Breast epithelium (tissue), 4 donors: Measurements from ENCODE around the gene NTRK3. TPM values are rescaled to one million over a fixed set of nuclear protein-coding genes. Genes with fewer than 3 reads are reported as not detected.

Source experiments
- DNase-seq, 2 donors: peaks; one replicate each; pipeline ENCODE4 v3.0.0-alpha.2; 2019; ENCODE audit warnings: low spot score in 2 of 2
- H3K27ac ChIP-seq, 2 donors: fragments of 200-600 bp; sonication (generic) in 1 of 2; one replicate each; pipeline ENCODE4 v1.5.1; 2016 to 2019; ENCODE audit warnings: mild to moderate bottlenecking in 1 of 2
- H3K27me3 ChIP-seq, 2 donors: fragments of 200-600 bp; sonication (generic) in 1 of 2; one replicate each; pipeline versions ENCODE4 v1.5.1 to v1.6.0; 2017 to 2019; ENCODE audit warnings: control low read depth in 1 of 2, mild to moderate bottlenecking in 1 of 2
- H3K36me3 ChIP-seq: fragments of 200-600 bp; one replicate; pipeline ENCODE4 v1.5.1; 2019
- H3K4me1 ChIP-seq, 2 donors: fragments of 200-600 bp; sonication (generic); one replicate each; pipeline ENCODE4 v1.5.1; 2016 to 2019; ENCODE audit warnings: control low read depth in 1 of 2
- H3K4me3 ChIP-seq, 3 donors: fragments of 200-600 bp; sonication (generic); 1 replicate in 2 of 3; 2 replicates in 1 of 3; pipeline ENCODE4 v1.5.1; 2016 to 2019; ENCODE audit warnings: mild to moderate bottlenecking in 3 of 3, moderate library complexity in 2 of 3
- H3K9me3 ChIP-seq, 2 donors: fragments of 200-600 bp; sonication (generic) in 1 of 2; one replicate each; pipeline ENCODE4 v1.5.1; 2016 to 2019; ENCODE audit warnings: control low read depth in 1 of 2
- CTCF ChIP-seq, 3 donors: fragments of 450-650 bp; IDR thresholded peaks; one replicate each; pipeline ENCODE4 v1.5.1; 2016 to 2017; ENCODE audit warnings: antibody characterized with exemption in 3 of 3, mild to moderate bottlenecking in 3 of 3, moderate library complexity in 3 of 3
- POLR2A ChIP-seq: fragments of 450-650 bp; IDR thresholded peaks from one replicate; pipeline ENCODE4 v1.6.1; 2016; ENCODE audit warnings: antibody characterized with exemption, mild to moderate bottlenecking, moderate library complexity
- POLR2AphosphoS5 ChIP-seq, 3 donors: sonication (generic); formaldehyde crosslinking; IDR thresholded peaks; one replicate each; pipeline ENCODE4 v1.6.1; 2017; ENCODE audit warnings: antibody characterized with exemption in 3 of 3
- intact Hi-C: fragments of 100-400 bp; cut with DNase I; formaldehyde crosslinking; loops from one replicate; pipeline ENCODE4 v1.15.1; 2023; ENCODE audit warnings: low total_unique reads
- total RNA-seq, 3 donors: library from RNA; depleted of rRNA; stranded (reverse); fragments of >200 nt; gene quantifications; one replicate each; pipeline ENCODE4 v1.1.0, GENCODE V29; 2016

The NTRK3 gene
- total RNA-seq, 3 donors from 2014 or later, result 1.9 to 23.6 (median 13.8) TPM

GRCh38 chr15:88252441-88252840, 4.1 kb downstream of the NTRK3 start:
- no peak for DNase-seq
- H3K4me3 ChIP-seq, result no peak overlapping the region
- H3K27me3 ChIP-seq, result peaks cover 3 to 46% of the 10 kb centered on the region in 2 donors
- intact Hi-C loops, result no loop called here
- H3K27ac ChIP-seq, result no peak overlapping the region
- no peaks in the 10 kb centered on the region for H3K36me3 ChIP-seq
- no peak for TF ChIP-seq POLR2A
- no peak for TF ChIP-seq CTCF (IDR thresholded peaks at IDR 0.05)
- no peak for TF ChIP-seq POLR2AphosphoS5 (IDR thresholded peaks at IDR 0.05)
- H3K4me1 ChIP-seq, result peaks cover 3 to 4% of the 10 kb centered on the region in 2 donors
- H3K9me3 ChIP-seq, result no peaks in the 10 kb centered on the region

- Histone ChIP-seq H3K27ac (no peak overlapping the region), H3K4me3 (no peak overlapping the region), H3K27me3 (peaks cover 3 to 39% of the 10 kb centered on the region in 2 donors), H3K9me3 (no peaks in the 10 kb centered on the region), H3K4me1 (no peaks in the 10 kb centered on the region), H3K36me3 (no peaks in the 10 kb centered on the region)
- intact Hi-C loops, result no loop called here
- TF ChIP-seq POLR2A, result no peak
- no peak for TF ChIP-seq POLR2AphosphoS5 (IDR thresholded peaks at IDR 0.05)
- TF ChIP-seq CTCF (IDR thresholded peaks at IDR 0.05), result no peak
- no peak for DNase-seq
Observed at GRCh38 chr15:88250826-88251225, 5.7 kb downstream of the NTRK3 start.

- intact Hi-C loops, result no loop called here
- H3K27ac ChIP-seq, result no peak overlapping the region
Observed at GRCh38 chr15:88249220-88249619, 7.3 kb downstream of the NTRK3 start.

GRCh38 chr15:88247914-88248313, 8.6 kb downstream of the NTRK3 start:
- H3K4me1 ChIP-seq, result no peaks in the 10 kb centered on the region
- H3K27ac ChIP-seq, result no peak overlapping the region
- intact Hi-C loops, result no loop called here

More at GRCh38 chr15:88249220-88249619, 7.3 kb downstream of the NTRK3 start:
- DNase-seq, result no peak
- no peaks in the 10 kb centered on the region for H3K36me3 ChIP-seq
- no peak overlapping the region for H3K4me3 ChIP-seq
- no peak for TF ChIP-seq POLR2AphosphoS5 (IDR thresholded peaks at IDR 0.05)
- TF ChIP-seq CTCF (IDR thresholded peaks at IDR 0.05), result no peak
- TF ChIP-seq POLR2A, result no peak
- peaks cover 3 to 23% of the 10 kb centered on the region in 2 donors for H3K27me3 ChIP-seq
- H3K4me1 ChIP-seq, result no peaks in the 10 kb centered on the region
- H3K9me3 ChIP-seq, result no peaks in the 10 kb centered on the region

More at GRCh38 chr15:88247914-88248313, 8.6 kb downstream of the NTRK3 start:
- H3K36me3 ChIP-seq, result no peaks in the 10 kb centered on the region
- no peak for DNase-seq
- H3K27me3 ChIP-seq, result peaks cover 3 to 11% of the 10 kb centered on the region in 2 donors
- H3K9me3 ChIP-seq, result no peaks in the 10 kb centered on the region
- no peak overlapping the region for H3K4me3 ChIP-seq
- TF ChIP-seq POLR2A (no peak), CTCF (IDR thresholded peaks at IDR 0.05) (no peak), POLR2AphosphoS5 (IDR thresholded peaks at IDR 0.05) (no peak)
